NCI-H748 (cell line): ENCODE measurements around the gene NUDCD3.

ENCODE experiments used
- DNase-seq: peaks from one replicate; lab custom pipeline; 2025; ENCODE audit not compliant: unreplicated experiment; lab: John Stamatoyannopoulos, UW

NUDCD3 gene

GRCh38 chr7:44372560-44373417 is 117.7 kb downstream of the NUDCD3 start:
- no peak for DNase-seq

DNA sequence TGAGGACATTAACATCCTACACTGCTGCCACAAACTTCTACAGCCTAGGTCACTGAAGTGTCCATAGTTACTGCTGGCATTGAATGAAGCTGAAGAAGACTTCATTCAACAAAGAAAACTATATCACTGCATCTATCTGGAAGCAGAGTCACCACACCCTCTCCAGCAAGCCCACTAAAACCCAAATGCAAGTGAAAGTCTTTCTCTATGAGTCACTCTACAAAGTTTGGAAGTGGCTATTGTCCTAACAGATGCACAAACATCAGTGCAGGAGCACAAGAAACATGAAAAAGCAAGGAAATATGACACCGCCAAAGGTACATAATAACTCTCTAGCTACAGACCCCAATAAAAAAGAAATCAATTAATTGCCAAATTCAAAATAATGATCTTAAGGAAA is 121.6 kb downstream of the NUDCD3 start:
- DNase-seq = no peak

GRCh38 chr7:44368455-44368854 is 122.0 kb downstream of the NUDCD3 start:
- no peak for DNase-seq

GRCh38 chr7:44367475-44368043 is 122.9 kb downstream of the NUDCD3 start:
- no peak for DNase-seq

- no peak for DNase-seq
These were observed 123.5 kb downstream of the NUDCD3 start for GRCh38 chr7:44366986-44367385.

DNA sequence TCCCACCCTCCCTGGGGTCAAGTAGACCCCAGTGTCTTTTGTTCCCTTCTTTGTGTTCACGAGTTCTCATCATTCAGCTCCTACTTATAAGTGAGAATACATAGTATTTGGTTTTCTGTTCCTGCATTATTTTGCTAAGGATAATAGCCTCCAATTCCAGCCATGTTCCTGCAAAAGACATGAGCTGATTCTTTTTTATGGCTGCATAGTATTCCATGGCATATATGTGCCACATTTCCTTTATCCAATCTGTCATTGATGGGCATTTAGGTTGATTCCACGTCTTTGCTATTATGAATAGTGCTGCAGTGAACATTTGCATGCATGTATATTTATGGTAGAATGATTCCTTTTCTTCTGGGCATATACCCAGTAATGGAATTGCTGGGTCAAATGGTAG is 136.8 kb downstream of the NUDCD3 start:
- DNase-seq = no peak

DNA sequence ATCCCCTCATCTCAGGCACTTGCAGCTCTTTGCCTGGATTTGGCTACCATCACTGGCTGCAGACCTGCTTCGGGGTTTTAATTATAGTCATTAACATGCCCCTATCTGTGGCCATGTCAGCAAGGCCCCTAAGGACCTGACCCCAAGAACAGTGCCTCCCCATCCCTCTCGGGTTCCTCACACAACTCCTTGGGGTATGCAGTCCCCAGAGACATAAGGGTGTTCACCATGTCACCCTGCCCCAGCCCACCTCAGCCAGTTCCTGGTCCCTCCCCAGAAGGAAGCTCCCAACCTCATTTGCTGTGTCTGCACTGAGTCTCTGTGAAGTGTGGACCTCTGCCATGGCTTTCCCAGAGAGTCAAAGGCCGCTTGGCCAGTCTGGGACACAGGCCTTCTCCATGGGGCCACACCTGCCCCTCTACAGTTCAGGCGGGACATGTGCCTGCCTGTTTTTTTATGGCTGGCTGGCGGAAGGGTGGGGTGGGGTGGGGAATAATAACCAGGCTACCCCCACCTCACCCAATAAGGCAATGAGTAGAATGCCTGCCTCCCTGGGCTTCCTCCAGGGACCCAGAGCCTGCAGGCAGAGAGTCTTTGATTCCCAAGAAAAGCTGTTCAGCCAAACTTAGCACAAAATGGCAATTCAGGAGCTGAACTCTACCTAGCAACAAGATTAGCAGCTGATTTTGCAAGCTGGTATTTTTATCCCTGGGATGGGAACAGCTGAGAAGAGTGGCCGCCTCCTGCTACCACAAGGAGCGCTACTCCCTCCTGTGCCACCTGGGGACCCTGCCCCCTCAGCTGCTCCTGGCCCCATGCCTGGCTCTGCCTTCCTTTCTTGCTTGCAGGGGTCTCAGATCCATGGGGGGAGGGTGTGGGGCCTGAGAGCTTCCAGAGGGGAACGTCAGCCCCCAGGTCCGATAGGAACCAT is 141.3 kb downstream of the NUDCD3 start:
- no peak for DNase-seq

DNA sequence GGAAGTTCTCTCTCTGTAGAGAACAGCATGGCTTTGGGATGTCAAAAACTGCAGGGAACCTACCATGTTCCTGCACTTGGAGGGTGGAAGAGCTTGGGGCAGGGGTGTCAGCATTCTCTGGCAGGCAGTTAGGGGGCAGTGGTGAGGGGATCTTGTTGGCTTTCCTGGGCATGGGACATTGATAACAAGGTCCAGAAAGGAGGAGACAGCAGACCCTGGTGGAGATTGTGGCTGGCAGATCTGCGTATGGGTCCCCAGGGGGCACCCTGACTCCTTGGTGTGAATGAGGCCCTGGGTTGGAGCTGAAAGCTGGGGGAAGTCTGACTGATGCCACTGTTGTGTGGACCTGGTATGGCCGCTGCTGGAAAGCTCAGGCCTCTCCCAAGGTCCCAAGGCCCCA is 142.2 kb downstream of the NUDCD3 start:
- peak; percentile 35 for DNase-seq

GRCh38 chr7:44347546-44348114 is 142.8 kb downstream of the NUDCD3 start:
- DNase-seq = no peak

DNA sequence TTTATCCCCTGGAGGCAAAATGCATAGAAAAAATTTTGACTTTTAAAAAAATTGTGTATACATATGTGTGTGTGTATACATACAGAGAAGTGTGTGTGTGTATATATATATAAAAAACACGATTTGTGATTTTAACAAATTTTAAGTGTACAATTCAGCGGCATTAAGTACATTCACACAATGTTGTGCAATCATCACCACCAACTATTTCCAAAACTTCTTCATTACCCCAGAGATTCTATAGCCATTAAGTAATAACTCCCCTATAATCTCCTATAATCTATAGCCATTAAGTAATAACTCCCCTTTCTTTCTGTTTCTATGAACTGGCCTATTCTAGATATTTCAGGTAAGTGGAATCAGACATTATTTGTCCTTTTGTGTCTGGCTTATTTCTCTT is 144.4 kb downstream of the NUDCD3 start:
- no peak for DNase-seq

DNA sequence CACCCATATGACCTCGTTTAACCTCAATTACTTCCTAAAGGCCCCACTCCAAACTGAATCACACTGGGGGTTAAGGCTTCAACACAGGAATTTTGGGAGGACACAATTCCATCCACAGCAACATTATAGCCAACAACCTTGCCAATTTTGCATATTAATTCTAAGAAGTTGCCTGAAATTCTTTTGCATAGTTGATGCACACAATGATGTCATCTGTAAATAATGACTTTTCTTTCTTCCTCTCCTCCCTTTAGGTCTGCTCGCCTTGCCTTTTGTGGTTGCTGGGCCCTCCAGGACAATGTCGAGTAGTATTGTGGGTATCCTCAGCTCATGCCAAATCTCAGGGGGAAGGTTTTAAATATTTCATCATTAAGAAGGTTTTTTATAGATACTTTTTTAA is 149.1 kb downstream of the NUDCD3 start:
- no peak for DNase-seq

DNA sequence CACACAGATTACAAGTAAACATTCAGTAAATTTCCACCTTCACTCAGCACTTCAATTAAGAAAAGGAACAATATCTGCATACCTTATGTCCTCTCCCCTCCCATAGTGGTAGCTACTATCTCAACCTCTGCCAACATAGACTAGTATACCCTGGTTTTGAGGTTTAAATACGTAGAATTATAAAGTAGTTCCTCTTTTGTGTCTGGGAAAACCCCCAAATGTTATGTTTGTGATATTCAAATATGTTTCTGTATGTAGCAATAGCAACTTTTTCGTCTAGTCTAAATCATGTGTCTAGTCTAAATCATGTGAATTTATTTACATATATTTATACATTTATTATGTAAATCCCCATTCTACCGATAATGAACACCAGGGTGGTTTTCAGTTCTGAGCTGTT is 151.9 kb downstream of the NUDCD3 start:
- no peak for DNase-seq

DNA sequence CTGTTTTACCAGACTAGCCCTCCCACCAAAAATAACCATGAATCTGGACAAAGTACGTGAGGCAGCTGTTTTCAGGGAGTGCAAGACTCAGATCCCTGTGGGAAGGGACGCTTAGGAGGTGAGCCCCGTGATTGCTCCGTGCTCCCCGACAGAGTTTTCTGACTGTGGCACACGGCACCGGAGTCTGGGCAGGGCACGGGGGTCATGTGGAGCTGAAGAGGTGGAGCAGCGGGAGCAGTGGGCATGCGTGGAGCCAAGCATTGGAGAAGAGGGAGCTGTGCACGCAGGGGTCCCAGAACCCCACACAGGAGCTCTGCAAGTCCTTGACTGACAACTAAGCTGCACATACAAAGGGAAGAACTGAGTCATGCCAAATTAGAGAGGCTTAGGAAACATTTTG is 154.0 kb downstream of the NUDCD3 start:
- DNase-seq = no peak

DNA sequence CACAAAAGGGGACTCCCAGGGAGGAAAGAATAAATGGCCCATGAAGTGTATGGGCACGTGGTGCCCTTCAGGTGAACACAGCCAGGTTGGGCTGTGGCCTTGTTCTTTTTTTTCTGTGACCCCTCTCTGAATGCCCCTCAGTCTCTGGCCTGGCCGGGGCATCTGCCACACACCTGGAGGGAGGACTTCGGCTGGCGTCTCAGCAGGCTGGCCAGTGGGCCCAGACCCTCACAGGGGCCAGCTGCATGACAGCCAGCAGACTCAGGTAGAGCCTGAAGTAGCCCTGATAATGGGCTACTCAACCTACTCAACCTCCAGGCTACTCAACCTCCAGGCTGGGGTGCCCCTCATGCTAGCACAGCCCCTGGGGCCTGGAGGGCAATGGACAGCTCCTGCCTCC is 155.3 kb downstream of the NUDCD3 start:
- no peak for DNase-seq

DNA sequence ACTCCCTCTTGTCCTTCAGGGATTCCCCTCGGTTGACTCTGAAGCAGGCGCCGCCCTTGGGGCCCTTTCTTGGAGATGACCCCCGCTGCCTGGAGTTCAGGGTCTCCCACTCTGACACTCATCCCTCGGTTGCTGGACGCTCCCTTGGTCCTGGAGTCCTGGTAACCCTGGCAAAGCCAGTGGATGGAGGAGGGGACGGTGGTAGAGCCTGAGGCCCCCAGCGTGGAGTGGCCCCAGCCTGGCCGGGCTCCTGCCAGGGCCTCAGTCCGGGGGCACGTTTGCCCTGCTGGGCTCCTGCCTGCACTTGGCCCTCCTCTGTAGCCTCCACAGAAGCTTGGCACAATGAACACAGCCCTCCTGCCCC is 155.7 kb downstream of the NUDCD3 start:
- DNase-seq = no peak

- DNase-seq = no peak
These were observed 156.3 kb downstream of the NUDCD3 start for GRCh38 chr7:44333911-44334733.

GRCh38 chr7:44331682-44332081 is 158.8 kb downstream of the NUDCD3 start:
- DNase-seq = no peak

DNA sequence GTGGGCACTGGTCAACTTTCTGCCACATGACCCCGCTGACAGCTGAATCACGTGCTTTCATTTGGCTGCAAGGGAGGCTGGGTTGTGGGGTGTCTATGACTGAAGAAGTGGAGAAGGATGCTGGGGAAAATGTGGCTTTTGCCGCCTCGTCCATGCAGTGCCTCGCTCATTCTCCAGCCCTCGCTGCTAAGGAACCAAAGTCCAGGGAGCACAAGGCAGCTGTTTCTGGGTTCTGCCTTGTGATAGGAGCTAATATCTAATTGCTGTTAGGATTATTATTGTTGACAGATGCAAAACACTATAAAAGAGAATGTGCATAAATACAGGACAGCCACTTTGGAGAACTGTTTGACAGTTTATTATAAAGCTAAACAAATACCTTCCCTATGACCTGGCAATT is 160.1 kb downstream of the NUDCD3 start:
- no peak for DNase-seq

GRCh38 chr7:44329888-44330287 is 160.6 kb downstream of the NUDCD3 start:
- no peak for DNase-seq
